ENCODE data around the gene CIAO1.
"Not testable (repeated sequence)": the region's sequence is repeated elsewhere in the genome, so short reads cannot be mapped to it uniquely, and the experiment has no call there.

CIAO1 gene

DNA sequence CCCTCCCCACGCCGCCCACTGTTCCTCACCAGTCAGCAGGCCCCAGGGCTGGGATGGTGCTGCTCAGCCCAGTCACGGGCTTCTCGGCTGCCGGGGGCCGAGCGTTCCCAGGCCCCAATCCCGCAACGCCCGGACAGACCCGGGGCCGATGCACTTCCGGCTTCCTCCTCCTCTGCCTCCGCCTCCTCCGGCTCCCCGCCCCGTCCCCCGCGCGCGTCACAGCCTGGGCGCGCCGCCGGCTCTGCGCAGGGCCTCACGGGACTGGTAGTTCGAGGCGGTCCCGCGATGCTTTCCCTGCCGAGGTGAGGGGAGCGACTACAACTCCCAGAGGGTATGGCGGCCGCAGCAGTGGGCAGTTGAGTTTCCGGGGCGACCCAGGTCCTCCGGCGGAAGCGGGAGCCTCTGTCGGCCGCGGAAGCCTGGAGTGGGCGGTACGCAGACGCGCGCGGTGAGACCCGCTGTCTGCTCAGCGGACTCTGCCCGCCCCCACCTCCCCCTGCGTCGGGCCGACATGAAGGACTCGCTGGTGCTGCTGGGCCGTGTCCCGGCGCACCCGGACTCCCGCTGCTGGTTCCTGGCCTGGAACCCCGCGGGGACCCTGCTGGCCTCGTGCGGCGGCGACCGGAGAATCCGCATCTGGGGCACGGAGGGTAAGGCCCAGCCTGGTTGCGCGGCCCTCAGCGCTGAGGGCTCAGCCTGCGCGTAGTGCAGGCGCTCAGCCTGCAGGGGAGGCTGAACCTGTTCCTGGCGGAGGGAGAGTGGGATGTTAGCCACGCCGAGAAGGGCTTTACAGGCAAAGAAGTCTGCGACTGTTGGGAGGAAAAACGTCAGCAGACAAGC, at the start of gene CIAO1, which contains the start of gene TMEM127:
CIAO1 (plus strand) TSS at position 386 of the 840 bp plus-strand sequence; CDS start at position 512, 126 bp downstream.
TMEM127 (minus strand) TSS at position 158 of the 840 bp plus-strand sequence. CDS start 616 bp downstream, outside the sequence.
- DNase-seq = peak; percentile 94

DNA sequence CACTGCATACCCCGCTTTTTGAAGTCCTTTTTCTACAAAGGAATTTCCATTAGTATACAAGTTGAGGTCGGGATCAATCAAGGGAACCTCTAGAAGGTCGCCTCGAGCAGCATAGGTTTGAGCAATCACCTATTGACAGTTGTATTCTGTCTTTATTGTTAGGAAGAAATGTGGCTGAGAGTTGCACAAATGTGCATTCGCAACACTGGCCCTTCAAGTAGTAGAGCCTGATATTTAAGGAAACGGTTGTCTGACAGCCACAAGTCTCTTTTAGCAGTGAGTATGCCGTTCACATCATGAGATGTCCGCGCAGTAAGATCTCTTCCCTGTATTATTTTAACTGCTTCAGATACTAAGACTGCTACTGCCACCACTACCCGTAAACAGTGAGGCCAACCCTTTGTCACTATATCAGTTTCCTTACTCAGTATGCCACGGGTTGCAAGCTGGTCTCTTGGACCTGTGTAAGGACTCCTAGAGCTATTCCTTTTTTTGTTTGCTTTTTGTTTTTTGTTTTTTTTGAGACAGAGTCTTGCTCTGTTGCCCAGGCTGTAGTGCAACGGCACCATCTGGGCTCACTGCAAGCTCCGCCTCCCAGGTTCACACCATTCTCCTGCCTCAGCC, 47.4 kb upstream of the CIAO1 start:
- no peak for DNase-seq

DNA sequence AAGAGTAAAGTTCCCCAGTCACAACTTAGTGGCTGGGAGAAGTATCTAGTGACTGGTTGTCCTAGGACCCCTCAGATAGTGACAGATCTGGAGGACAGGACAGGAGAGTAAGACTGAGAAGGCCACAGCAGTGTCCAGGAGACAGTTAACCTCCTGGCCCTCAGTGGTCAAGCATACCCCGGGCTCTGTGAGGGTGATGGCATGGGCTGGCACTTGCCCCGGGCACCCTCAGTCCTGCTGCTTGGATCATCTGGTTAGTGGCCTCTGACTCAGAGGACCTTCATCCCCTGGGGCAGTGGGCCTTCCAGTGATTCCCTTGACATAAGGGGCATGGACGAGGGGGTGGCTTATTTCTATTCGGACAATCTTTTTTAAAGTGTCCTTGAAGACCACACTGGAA, 46.1 kb upstream of the CIAO1 start:
- not testable (repeated sequence) for DNase-seq

DNA sequence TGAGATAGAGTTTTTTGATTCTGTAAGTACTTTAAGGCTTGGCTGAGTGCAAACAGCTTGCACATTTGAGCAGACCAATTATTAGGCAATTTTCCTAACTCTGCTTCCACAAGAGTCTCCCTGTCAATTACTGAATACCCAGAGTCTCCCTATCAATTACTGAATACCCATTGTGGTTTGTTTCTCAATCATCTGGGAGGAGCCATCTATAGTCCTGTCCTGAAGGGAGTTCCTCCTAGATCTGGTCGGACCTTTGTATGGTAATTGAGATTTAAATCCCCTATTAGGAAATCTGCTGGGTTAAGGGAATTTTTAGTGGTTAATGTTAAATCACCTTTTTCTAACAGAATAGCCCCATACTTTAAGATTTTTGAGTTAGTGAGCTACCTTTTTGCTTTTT, 44.9 kb upstream of the CIAO1 start:
- not testable (repeated sequence) for DNase-seq

DNA sequence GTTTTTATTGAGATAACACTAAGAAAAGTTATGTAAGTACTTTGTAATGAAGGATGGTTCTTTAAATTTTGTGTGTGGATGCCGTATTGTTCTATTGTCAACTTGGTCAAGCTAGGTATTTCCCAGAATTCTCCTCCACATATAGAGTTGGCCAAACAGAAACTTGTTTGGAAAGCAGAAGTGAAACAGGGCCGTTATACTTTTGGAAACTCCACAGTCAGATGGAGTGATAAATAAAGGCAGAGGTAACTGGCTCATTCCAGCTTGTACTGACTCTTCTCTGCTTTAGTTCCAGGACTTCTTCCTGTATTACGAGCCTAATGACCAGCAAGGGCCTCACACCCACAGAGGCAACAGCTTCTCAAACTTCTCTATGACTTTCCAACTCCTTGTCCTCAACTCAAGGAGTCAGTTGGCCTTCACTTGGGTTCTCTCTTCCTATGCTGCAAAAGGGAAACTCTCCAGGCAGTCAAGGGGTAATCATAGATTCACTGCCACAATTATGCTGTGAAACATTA, 41.0 kb upstream of the CIAO1 start:
- no peak for DNase-seq

DNA sequence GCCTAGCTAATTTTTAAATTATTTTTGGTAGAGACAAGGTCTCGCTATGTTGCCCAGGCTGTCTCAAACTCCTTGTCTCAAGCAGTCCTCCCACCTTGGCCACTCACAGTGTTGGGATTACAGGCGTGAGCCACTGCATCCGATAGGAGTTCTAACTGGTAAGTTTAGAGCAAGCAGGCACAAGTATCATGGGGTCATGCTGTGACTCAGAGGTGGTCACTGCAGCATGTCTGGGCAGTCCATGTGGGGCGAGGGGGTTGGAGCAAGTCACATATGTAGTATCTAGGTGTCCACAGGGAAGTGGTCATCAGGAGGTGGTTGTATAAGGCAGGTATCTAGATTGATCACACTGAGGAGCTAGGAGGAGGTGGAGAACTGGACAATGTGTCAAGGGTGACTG, 34.7 kb upstream of the CIAO1 start:
- no peak for DNase-seq

DNA sequence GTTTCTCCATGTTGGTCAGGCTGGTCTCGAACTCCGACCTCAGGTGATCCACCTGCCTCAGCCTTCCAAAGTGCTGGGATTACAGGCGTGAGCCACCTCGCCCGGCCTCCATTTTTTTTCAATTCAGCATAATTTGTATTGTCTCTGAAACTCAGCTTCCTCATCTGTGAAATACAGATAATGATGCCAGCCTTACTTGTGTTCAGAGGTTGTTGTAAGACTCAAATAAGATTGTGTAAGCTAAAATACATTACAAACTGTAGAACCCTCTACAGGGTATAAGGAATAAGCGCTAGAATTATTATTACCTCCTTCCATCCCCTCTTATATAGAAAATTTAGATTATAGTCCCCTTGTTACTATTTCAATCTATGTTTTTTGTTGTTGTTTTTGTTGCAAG, 32.6 kb upstream of the CIAO1 start:
- DNase-seq = no peak

DNA sequence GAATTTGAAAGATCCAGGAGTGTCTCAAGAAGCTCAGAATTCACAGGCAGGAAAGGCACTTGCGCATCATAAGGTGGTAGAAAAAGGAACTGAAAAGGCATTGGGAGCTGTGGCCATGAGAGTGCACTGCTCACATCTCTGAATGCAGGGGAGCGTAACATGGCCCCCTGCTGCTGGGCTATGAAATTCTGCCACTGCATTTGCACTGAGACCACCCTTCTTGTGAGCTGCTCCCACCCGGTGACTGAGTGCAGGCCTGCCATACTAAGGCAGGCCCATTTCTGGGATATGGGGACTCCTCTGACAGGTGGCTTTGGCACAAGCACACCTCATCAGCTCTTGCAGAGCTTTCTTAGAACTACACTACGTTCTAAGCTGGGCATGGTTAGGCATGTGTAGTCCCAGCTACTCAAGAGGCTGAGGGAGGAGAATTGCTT, 32.1 kb upstream of the CIAO1 start:
- no peak for DNase-seq

DNA sequence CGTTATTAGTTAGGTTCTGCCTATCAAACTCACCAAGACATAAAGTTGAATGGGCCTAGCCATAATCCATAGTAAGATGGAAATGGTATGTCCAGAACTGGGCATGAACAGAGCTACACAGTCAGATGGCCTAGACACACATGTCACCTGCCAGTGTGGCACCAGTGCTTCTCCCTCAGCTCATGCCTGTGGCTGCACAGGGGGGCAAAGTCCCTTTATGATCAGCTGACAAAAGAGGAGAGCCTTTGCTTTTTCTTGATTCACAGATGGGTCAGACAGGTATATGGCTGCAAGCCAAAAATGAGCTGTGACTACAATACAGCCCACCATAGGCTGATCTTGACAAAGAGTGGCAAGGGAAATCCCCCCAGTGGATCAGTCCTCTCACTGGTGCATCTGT, 29.1 kb upstream of the CIAO1 start:
- DNase-seq = no peak

DNA sequence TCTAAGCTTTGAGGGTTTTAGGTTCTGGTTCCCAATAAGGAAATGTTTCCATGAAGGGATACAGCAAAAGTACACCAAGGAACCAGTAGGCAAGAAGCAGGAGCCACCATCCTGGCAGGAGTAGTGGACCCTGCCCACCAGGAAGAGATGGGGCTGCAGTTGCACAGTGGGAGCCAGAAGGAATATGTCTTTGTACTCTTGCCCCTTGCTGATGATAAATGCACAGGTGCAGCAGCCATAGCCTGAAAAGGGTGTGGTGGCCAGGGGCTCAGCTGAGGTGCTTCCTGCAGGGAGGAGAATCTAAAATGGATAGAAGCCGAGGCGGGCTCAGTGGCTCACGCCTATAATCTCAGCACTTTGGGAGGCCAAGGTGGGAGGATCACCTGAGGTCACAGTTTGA, 27.8 kb upstream of the CIAO1 start:
- DNase-seq = no peak

DNA sequence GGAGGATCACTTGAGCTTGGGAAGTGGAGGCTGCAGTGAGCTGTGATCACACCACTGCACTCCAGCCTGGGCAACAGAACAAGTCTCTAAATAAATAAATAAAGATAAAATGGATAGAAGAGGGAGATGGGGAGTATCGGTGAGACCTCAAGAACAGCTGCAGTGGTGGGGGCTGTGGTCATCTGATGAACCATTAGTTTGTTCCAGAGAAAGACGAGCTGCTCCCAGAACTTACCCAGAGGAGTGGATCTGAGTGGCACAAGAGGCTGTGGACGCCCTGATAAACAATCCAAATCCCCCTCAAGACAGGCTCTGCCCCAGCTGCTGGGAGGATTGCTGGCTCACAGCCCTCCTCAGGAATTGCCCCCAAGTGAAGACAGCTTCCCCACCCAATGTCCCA, 26.9 kb upstream of the CIAO1 start:
- no peak for DNase-seq

DNA sequence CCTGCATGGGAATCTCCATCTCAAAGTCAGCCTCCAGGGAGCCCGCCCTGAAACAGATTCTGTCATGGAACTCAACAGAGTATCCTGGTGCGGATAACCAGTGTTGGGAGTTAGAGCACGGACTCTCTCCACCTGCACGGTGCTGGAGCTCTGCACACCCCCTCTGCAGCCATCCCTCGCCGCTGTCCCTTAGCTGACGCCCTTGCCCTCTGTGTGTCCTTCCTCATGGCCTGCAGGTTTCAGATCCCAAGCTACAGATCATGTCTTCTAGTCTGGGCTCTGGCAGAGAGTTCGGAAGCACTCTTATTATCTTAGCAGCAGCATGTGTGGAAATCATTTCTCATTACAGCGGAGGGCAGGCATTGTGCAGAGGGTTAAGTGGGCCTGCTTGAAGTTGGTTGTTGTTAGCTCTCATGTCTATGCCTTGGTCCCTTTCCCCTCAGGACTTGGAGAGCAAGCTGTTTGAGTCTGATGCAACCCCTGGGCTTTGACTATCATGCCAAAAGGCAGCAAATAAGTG, 26.2 kb upstream of the CIAO1 start:
- no peak for DNase-seq

DNA sequence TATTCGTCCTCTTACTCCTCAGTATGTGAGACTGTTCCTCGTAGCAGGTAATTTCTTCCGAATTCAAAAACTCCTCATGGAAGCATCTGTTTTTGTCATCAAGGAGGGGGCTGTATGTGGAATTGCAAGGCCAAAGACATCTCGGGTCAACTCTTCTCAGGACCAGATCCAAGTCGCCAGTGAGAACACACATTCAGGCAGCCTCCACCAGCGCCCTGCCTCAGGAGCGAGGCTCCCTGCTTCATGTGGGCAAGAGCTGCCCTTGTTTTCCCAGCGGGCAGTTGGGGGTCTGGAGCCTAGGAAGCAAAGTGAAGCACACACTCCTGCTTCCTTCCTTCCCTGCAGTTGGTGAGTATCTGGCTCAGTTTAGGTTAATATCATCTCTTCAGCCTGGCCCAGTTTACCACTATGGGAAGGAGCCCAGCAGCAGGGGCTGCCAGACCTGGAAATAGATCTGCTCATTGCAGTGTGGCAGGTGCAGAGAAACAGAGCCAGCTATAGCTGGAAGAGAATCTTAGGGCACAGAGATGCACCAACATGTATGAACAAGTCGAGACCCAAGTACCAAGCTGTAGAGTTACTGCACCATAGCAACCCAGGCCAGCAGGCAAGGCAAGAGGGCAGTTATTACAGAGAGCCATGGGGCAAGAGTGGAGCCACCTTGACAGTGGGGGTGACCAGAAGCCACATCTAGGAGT, 25.5 kb upstream of the CIAO1 start:
- peak; percentile 79 for DNase-seq

DNA sequence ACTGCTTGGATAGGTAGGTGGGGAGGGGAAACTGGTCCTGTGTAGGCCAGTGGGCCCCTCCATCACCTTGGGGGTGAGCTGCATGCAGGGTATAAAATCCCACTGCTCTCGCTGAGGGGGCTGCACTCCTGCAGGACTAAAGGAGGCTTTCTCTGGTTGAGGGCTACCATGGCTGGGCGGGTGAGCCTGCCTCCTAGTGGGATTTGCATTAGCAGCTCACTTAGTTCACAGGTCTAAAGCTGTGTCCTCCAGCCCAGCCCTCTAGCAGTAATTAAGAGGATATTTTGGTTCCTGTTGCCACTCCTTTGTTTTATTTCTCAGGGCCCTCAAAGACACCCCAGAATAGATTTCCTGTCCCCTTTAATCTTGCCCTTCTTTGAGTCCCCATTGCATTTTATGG, 24.8 kb upstream of the CIAO1 start:
- no peak for DNase-seq

DNA sequence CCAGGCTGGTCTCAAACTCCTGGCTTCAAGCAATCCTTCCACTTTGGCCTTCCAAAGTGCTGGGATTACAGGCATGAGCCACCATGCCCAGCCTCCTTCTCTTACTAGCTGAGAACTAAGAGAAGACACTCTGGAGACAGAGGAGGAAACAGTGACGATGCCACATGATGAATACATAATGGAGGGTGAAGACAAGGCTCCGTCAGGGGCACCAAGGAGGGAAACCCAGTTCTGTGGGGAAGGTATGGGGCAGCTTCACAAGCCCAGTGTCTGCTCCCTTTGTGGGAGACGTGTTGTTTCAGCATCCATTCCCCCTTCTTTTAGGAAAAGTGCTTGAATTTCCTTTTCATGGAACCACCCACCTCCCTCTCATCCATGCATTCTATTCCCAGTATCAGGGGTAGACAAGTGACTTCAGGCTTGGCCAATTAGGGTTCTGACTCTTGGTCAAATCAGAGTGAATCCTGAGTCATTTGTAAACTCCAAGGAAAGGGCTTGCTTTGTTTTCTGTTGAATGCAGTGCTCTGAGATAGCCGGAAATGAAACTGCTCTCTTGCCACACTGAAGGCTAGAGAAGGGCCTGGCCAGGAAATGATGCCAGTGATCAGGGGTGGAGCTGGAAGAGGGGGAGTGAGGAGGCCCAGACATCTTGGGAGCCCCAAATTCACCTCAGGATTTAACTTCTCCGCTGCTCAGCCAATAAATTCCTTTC, 24.0 kb upstream of the CIAO1 start:
- no peak for DNase-seq

DNA sequence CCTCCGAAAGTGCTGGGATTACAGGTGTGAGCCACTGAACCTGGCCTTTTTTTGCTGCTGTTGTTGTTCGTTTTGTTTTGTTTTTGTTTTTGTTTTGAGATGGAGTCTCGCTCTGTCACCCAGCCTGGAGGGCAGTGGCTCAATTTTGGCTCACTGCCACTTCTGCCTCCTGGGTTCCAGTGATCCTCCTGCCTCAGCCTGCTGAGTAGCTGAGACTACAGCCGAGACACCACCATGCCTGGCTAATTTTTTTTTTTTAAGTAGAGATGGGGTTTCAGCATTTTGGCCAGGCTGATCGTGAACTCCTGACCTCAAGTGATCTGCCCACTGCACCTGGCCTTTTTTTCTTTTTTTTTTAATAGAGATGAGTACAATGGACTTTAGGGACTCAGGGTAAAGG, 22.2 kb upstream of the CIAO1 start:
- DNase-seq = no peak

DNA sequence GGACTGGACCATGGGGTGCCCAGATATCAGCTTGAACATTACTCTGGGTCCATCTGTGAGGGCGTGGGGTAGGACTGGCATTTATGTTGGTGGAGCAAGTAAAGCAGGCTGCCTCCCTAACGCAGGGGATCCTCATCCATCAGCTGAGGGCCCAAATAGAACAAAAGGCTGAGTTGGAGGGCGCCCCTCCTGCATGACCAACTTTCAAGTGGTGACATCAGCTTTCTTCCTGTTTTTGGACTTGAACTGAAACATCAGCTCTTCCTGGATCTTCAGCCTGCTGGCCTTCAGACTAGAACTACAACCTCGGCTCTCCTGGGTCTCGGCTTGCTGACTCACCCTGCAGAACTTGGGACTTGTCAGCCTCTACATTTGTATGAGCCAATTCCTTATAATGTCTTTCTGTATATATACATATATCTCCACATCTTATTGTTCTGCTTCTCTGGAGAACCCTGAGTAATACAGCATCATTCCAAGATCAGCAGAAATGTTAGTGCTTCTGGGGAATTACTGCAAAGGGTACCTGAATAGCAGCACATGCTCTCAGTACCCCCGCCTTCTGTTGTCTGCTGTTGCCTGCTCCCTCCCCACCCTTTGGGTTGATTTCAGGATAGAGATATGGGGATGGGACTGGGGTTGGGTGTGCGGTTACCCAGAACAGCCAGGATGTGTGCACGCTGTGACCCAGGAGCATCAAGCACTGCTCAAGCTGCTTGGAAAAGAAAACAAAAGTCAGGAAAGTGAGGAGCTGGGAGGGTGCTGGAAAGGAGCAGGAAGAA, 20.2 kb upstream of the CIAO1 start:
- DNase-seq = no peak

DNA sequence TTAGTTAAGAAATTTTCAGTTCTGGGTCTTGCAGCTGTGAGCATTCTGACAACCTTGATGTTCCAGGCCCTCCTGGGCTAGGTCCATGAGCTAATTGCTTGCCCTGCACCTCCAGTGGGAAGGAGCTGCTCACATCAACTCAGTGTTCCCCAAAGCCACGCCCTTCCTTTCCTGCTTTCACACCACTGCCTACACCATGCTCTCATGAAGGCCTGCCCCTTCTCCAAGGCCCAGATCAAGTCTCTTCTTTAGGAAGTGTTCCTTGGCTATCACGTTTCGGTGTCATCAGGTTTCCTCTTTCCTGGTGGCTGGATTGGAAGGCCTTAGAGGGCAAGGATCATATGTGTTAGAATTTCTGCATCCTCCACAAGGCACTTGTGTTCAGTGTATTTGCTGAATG, 19.0 kb upstream of the CIAO1 start:
- no peak for DNase-seq

DNA sequence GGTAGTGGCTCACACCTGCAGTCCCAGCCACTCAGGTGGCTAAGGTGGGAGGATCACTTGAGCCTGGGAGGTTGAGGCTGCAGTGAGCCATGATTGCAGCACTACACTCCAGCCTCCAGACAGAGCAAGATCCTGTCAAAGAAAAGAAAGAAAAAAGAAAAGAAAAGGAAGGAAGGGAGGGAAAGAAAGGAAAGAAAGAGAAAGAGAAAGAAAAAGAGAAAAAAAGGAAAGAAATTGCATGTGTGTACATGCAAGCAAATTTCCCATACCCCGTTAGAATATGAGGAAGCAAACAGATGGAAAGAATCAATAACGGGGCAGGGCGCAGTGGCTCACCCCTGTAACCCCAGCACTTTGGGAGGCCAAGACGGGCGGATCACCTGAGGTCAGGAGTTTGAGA, 18.1 kb upstream of the CIAO1 start:
- no peak for DNase-seq

DNA sequence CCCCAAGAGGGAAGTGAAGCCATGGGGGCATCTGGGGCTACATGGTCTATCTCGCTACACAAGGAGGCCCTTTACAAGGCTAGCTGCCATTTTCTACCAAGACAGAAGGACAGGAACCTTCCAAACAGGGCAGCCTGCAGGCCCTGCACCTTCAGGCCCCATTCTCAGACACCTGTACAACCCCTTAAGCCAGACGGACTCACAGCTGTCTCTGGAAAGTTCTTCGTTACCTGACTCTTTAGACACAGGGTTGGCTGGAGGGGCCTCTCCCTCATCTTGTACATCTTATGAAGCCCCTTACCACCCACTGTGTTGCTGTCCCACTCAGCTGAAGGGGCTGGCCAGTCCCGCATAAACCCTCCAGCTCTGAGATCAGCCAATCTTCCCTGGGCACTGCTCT, 17.4 kb upstream of the CIAO1 start:
- no peak for DNase-seq

DNA sequence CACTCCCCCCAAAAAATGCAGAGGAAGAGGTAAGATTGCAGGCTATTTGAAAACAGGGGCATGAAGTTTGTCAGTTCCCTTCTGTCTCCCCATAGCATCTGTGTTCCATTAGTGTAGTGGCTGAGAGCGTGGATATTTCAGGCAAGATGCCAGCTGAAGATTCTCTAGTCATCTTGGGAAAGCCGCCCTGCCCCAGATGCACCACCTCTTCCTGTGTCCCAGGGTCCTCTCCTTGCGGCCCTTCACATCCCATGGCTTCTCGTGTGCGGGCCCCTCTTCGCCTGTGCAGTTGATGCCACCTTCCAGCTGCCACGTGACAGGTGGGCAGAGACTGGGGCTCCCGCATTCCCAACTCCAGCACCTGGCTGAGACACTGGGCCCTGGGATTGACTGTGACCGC, 16.4 kb upstream of the CIAO1 start:
- DNase-seq = no peak

DNA sequence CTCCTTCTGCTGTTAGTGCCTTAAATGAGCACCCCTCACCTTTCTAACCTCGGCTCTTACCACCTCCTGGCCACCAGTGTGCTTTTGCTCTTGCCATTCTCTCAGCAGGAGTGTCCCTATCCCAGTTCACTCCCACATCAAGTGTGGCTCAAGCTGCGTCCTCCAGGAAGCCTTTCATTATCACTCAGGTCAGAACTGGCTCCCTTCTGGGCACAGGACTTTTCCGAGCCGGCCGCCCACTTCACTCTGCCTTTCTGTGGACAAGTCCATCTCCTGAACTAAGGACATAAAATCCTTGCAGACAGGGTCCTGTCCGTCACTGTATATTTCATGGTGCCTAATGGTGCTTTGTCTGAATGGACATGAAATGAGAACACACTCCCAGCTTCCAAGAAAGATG, 15.8 kb upstream of the CIAO1 start:
- no peak for DNase-seq
